Measurements from ENCODE around the gene MRNIP.

MRNIP gene

GRCh38 chr5:179834120-179834519, 24.5 kb downstream of the MRNIP start:
- TF ChIP-seq CTCF (IDR thresholded peaks at IDR 0.05; ENCODE audit: control insufficient read depth, insufficient read depth, low read depth, low read length, missing control alignments), result no peak
- DNase-seq (ENCODE audit: low read depth), result no peak
- H3K4me3 ChIP-seq (ENCODE audit: control insufficient read depth, low read depth, low read length), result no peak overlapping the region

- TF ChIP-seq CTCF (IDR thresholded peaks at IDR 0.05; ENCODE audit: control insufficient read depth, insufficient read depth, low read depth, low read length, missing control alignments), result no peak
- H3K4me3 ChIP-seq (ENCODE audit: control insufficient read depth, low read depth, low read length), result no peak overlapping the region
- DNase-seq (ENCODE audit: low read depth), result no peak
These were observed 24.9 kb downstream of the MRNIP start for GRCh38 chr5:179833709-179834070.

- no peak for TF ChIP-seq CTCF (IDR thresholded peaks at IDR 0.05; ENCODE audit: control insufficient read depth, insufficient read depth, low read depth, low read length, missing control alignments)
These were observed 25.4 kb downstream of the MRNIP start for GRCh38 chr5:179833056-179833708.

GRCh38 chr5:179832039-179832745, 26.4 kb downstream of the MRNIP start:
- DNase-seq (ENCODE audit: low read depth), result no peak
- H3K4me3 ChIP-seq (ENCODE audit: control insufficient read depth, low read depth, low read length), result no peak overlapping the region
- no peak for TF ChIP-seq CTCF (IDR thresholded peaks at IDR 0.05; ENCODE audit: control insufficient read depth, insufficient read depth, low read depth, low read length, missing control alignments)

More at GRCh38 chr5:179833056-179833708, 25.4 kb downstream of the MRNIP start:
- H3K4me3 ChIP-seq (ENCODE audit: control insufficient read depth, low read depth, low read length), result no peak overlapping the region
- no peak for DNase-seq (ENCODE audit: low read depth)

- TF ChIP-seq CTCF (IDR thresholded peaks at IDR 0.05; ENCODE audit: control insufficient read depth, insufficient read depth, low read depth, low read length, missing control alignments), result no peak
- H3K4me3 ChIP-seq (ENCODE audit: control insufficient read depth, low read depth, low read length), result no peak overlapping the region
- DNase-seq (ENCODE audit: low read depth), result no peak
These were observed 27.7 kb downstream of the MRNIP start for GRCh38 chr5:179830818-179831468.

GRCh38 chr5:179829732-179830435, 28.7 kb downstream of the MRNIP start:
- no peak for DNase-seq (ENCODE audit: low read depth)
- no peak for TF ChIP-seq CTCF (IDR thresholded peaks at IDR 0.05; ENCODE audit: control insufficient read depth, insufficient read depth, low read depth, low read length, missing control alignments)
- H3K4me3 ChIP-seq (ENCODE audit: control insufficient read depth, low read depth, low read length), result no peak overlapping the region

Measured in AG09309 (cell line).